Stimulated activated naive CD8-positive, alpha-beta T cell treated with anti-CD3 and anti-CD28 coated beads, Interleukin-15, Interleukin-2, amounts not matched to agents 100 ng/mL and 50 ng/mL, for 24 hours (primary cell): Measurements from ENCODE around the gene TMEM18.

ENCODE experiments used
- H3K27ac Mint-ChIP-seq: one replicate; pipeline ENCODE4 v1.8.0; 2021; ENCODE audit warnings: mild to moderate bottlenecking, mixed read lengths
- H3K27me3 Mint-ChIP-seq: one replicate; pipeline ENCODE4 v1.8.0; 2021; ENCODE audit warnings: mixed read lengths
- H3K36me3 Mint-ChIP-seq: one replicate; pipeline ENCODE4 v1.8.0; 2021; ENCODE audit warnings: low read depth, mixed read lengths
- H3K4me1 Mint-ChIP-seq: one replicate; pipeline ENCODE4 v1.8.0; 2021; ENCODE audit warnings: low read depth, mixed read lengths
- H3K4me3 Mint-ChIP-seq: one replicate; pipeline ENCODE4 v1.8.0; 2021; ENCODE audit warnings: mild to moderate bottlenecking, mixed read lengths
- H3K9me3 Mint-ChIP-seq: one replicate; pipeline ENCODE4 v1.8.0; 2021; ENCODE audit warnings: mixed read lengths

TMEM18 gene

DNA sequence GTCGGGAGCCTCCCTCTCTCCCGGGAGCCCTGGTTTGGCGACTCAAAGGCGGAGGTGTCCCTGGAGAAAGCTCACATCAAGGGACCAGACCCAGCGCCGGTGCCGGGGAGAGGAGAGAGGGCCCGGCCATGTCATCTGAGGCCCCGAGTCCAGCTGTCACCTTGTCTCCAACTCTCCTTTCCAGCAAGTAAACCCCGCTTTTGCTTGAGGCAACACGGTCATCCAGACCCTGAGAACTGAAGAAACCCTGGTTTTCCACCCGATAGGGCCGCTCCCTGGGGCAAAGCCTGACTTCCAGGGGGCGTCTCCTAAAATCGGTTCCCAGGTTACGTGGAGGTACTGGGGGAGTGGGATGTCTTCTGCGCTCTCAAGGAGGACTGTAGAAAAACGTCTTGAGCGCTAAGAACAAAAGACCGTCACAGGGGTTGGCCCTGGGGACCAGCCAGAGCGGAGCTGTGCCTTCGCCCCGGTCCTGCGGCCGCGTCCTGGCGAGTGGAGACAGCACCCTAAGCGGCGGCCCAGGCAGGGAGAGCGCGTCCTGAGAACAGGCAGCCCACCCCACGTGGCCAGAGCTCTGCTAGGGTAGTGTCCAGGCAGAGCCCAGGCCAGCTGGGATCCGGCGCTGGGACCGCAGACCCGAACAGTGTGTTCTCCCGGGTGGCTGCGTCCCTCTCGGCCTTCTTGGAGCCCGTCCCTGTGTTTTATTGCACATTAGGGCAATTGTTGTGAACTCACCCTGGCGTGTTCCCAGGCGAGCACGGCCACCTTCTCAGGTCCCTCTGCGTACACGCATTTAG is 55.7 kb downstream of the TMEM18 start:
- H3K36me3 Mint-ChIP-seq: no peaks in the 10 kb centered on the region
- no peak overlapping the region for H3K4me3 Mint-ChIP-seq
- no peaks in the 10 kb centered on the region for H3K4me1 Mint-ChIP-seq
- H3K27ac Mint-ChIP-seq: no peak overlapping the region
- H3K9me3 Mint-ChIP-seq: peaks cover 6% of the 10 kb centered on the region
- peaks cover 9% of the 10 kb centered on the region for H3K27me3 Mint-ChIP-seq

DNA sequence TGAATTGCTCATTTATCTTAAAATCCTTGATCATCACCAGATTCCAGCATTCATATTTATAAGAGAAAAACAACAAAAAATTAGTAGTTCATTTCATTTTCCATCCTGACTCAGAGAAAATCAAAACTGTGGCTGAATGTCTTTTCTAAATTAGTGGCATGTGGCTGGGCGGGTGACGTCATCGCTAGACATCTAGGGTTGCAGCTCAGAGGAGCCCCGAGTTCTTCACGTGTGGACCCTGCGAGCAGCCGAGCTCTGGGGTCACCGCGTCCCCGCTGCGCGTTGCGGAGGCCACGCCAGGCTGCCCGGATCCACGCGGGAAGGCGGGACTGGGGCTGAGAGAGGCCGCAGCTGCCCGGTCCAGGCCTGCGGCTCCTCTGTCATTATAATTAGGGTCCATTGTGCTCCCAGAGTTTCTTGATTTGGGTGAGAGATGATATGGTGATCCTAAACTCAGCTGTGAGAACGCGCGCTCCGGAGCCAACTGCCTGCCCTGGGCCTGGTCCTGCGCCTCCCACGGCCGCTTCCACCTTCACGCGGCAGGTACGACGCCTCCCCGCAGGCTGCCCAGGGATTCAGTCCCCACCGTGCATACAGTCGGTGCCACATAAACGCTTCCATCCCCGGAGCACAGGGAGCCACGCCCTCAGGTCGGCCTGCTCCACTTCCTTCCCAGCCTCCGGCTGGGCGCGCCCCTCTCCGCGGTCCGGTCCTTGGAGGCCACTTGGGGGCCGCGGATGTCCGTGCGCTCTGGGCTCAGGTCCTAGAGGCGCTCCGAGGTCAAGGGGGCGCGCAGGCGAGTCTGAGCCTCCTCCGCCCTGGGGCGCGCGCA is 56.5 kb downstream of the TMEM18 start:
- H3K9me3 Mint-ChIP-seq: peaks cover 6% of the 10 kb centered on the region

DNA sequence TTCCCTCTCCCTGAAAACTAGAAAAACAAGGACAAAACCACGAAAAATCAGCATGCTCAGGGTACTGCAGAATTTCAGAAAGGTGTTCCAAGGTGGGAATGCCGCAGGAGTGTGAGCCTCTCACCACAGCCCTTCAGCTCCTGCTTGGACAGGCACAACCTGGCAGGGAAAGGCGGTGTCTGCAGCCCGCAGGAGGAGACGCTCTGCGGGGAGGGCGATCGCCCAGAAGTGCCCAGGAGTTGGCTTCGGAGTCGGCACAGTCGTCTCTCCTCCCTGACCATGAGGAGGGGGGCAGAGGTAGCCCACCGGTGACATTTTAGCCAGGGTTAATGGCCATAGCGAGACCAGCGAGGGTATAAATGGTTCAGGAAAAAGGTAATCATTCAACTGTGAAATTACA is 57.2 kb downstream of the TMEM18 start:
- no peak overlapping the region for H3K4me3 Mint-ChIP-seq
- H3K27me3 Mint-ChIP-seq: peaks cover 10% of the 10 kb centered on the region
- H3K9me3 Mint-ChIP-seq: peaks cover 6% of the 10 kb centered on the region
- H3K36me3 Mint-ChIP-seq: no peaks in the 10 kb centered on the region
- H3K4me1 Mint-ChIP-seq: no peaks in the 10 kb centered on the region
- no peak overlapping the region for H3K27ac Mint-ChIP-seq

More for the DNA sequence above, 56.5 kb downstream of the TMEM18 start:
- no peak overlapping the region for H3K27ac Mint-ChIP-seq
- H3K4me3 Mint-ChIP-seq: no peak overlapping the region
- H3K27me3 Mint-ChIP-seq: peaks cover 10% of the 10 kb centered on the region
- no peaks in the 10 kb centered on the region for H3K4me1 Mint-ChIP-seq
- no peaks in the 10 kb centered on the region for H3K36me3 Mint-ChIP-seq

DNA sequence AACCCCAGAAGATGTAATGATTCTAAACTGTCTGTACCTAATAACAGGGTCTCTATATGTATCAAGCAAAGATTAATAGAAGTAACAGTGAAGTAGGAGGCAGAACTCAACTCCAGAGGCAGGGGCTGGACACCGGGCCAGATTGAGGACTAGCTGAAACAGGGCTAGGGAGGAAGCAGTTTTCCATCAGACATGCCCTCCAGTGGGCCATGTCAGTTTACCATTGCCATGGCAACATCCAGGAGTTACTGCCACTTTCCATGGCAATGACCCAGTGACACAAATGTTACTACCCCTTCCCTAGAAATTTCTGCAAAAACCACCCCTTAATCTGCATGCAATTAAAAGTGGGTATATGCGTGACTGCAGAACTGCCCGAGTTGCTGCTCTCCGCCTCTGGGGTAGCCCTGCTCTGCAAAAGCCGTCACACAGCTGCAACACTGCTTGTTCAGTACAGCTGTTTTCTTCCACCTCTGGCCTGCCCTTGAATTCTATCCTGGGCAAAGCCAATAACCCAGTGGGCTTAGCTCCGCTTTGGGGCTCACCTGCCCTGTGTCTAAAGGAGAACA is 58.7 kb downstream of the TMEM18 start:
- Mint-ChIP-seq H3K9me3 (peaks cover 6% of the 10 kb centered on the region), H3K4me1 (no peaks in the 10 kb centered on the region), H3K27me3 (peaks cover 10% of the 10 kb centered on the region), H3K36me3 (no peaks in the 10 kb centered on the region), H3K27ac (no peak overlapping the region), H3K4me3 (no peak overlapping the region)

DNA sequence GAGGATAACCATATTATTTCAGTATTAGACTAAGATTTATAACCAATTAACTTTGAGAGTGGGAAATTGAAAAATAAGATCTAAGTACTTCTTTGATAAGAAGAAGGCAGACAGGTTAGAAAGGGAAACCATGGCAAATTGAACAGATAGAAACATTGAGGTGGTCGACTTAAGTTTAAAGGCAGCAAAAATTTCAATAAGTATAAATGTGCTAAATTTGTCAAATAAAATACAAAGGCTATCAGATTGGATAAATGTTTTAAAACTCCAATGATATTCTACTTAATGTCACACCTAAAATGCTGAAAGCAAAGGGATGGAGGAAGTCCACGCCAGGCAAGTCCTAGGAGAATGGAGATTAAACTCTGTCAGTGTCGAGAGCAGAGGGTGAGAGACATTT is 59.2 kb downstream of the TMEM18 start:
- no peak overlapping the region for H3K27ac Mint-ChIP-seq
- H3K4me3 Mint-ChIP-seq: no peak overlapping the region
- H3K4me1 Mint-ChIP-seq: no peaks in the 10 kb centered on the region
- no peaks in the 10 kb centered on the region for H3K36me3 Mint-ChIP-seq
- H3K9me3 Mint-ChIP-seq: peaks cover 6% of the 10 kb centered on the region
- H3K27me3 Mint-ChIP-seq: peaks cover 10% of the 10 kb centered on the region
